HepG2 (cell line): ENCODE results near the gene UMPS. TPM values are rescaled to one million over a fixed set of nuclear protein-coding genes. Genes with fewer than 3 reads are reported as not detected.

ENCODE experiments used
- CBFB ChIP-seq: sonication (generic); formaldehyde crosslinking; IDR thresholded peaks from 2 replicates; pipeline ENCODE4 v1.4.0; 2020; ENCODE audit warnings: missing genetic modification reagents
- CCDC6 ChIP-seq: sonication (generic); formaldehyde crosslinking; IDR thresholded peaks from 2 replicates; pipeline ENCODE4 v1.8.1; 2022; ENCODE audit warnings: mild to moderate bottlenecking, missing genetic modification reagents, moderate library complexity
- FOXA3 ChIP-seq: IDR thresholded peaks from 2 replicates; pipeline ENCODE4 v1.6.1; 2016; ENCODE audit warnings: missing genetic modification reagents, missing compliant biosample characterization
- HOXA7 ChIP-seq: sonication (generic); formaldehyde crosslinking; IDR thresholded peaks from 2 replicates; pipeline ENCODE4 v1.8.1; 2022; ENCODE audit warnings: mild to moderate bottlenecking, missing genetic modification reagents, moderate library complexity
- KMT2B ChIP-seq: IDR thresholded peaks from 2 replicates; pipeline ENCODE4 v1.6.1; 2016; ENCODE audit warnings: missing genetic modification reagents, missing compliant biosample characterization
- MXI1 ChIP-seq: IDR thresholded peaks from 3 replicates; pipeline ENCODE4 v1.6.1; 2012; ENCODE audit warnings: low read depth, low read length, inconsistent platforms, borderline replicate concordance
- NCOR1 ChIP-seq: fragments of 200-600 bp; sonication (generic); IDR thresholded peaks from 2 replicates; pipeline ENCODE4 v1.7.0; 2017; ENCODE audit warnings: antibody characterized with exemption, low read length, borderline replicate concordance
- NFKBIZ ChIP-seq: IDR thresholded peaks from 2 replicates; pipeline ENCODE4 v1.6.1; 2018; ENCODE audit warnings: missing genetic modification reagents, missing compliant biosample characterization
- NR1H2 ChIP-seq: sonication (generic); formaldehyde crosslinking; IDR thresholded peaks from 2 replicates; pipeline ENCODE4 v1.8.1; 2022; ENCODE audit warnings: low read depth, missing genetic modification reagents, borderline replicate concordance
- PRDM15 ChIP-seq: sonication (generic); formaldehyde crosslinking; IDR thresholded peaks from 2 replicates; pipeline ENCODE4 v1.4.0; 2020; ENCODE audit warnings: missing genetic modification reagents
- TEAD3 ChIP-seq: optimal IDR thresholded peaks from 2 replicates; pipeline ENCODE3; 2016; ENCODE audit warnings: borderline replicate concordance
- THAP9 ChIP-seq: sonication (generic); formaldehyde crosslinking; IDR thresholded peaks from 2 replicates; pipeline ENCODE4; 2020; ENCODE audit warnings: missing genetic modification reagents, mild to moderate bottlenecking, borderline replicate concordance
- ZKSCAN5 ChIP-seq: sonication (generic); formaldehyde crosslinking; IDR thresholded peaks from 2 replicates; pipeline ENCODE4 v1.5.1; 2020; ENCODE audit warnings: mild to moderate bottlenecking, missing genetic modification reagents
- ZNF510 ChIP-seq: sonication (generic); formaldehyde crosslinking; IDR thresholded peaks from 2 replicates; pipeline ENCODE4 v1.4.0; 2020; ENCODE audit warnings: low read depth, mild to moderate bottlenecking, missing genetic modification reagents
- ZNF615 ChIP-seq: sonication (generic); formaldehyde crosslinking; IDR thresholded peaks from 2 replicates; pipeline ENCODE4 v1.5.0; 2020; ENCODE audit warnings: mild to moderate bottlenecking, missing genetic modification reagents, borderline replicate concordance
- ZNF678 ChIP-seq: sonication (generic); formaldehyde crosslinking; IDR thresholded peaks from 2 replicates; pipeline ENCODE4 v1.4.0; 2020; ENCODE audit warnings: mild to moderate bottlenecking, missing genetic modification reagents
- ZNF724P ChIP-seq: sonication (generic); formaldehyde crosslinking; IDR thresholded peaks from 2 replicates; pipeline ENCODE4 v1.8.0; 2022; ENCODE audit warnings: missing genetic modification reagents, borderline replicate concordance
- ZSCAN12 ChIP-seq: sonication (generic); formaldehyde crosslinking; IDR thresholded peaks from 2 replicates; pipeline ENCODE4 v1.9.0; 2021; ENCODE audit warnings: mild to moderate bottlenecking, missing genetic modification reagents
- polyA plus RNA-seq, 8 experiments: library from polyadenylated mRNA; depleted of rRNA in 3 of 8; stranded (reverse) in 7 of 8; unstranded in 1 of 8; fragments of >200 nt; fragmentation: Illumina TruSeq in 4 of 8; extraction: Trizol in 4 of 8; gene quantifications; 2 replicates each; pipeline versions ENCODE4 v1.2.1 to v1.2.3, GENCODE V29; 2011 to 2016; ENCODE audit warnings: low read depth in 4 of 8, missing spikeins in 1 of 8, mixed read lengths in 1 of 8; ENCODE audit not compliant: insufficient read depth in 1 of 8
- total RNA-seq, 5 experiments: library from RNA; depleted of rRNA; stranded (reverse); fragments of >200 nt; fragmentation: Illumina TruSeq; extraction: Trizol; gene quantifications; 2 replicates each; pipeline ENCODE4 v1.2.3, GENCODE V29; 2016; ENCODE audit warnings: low read depth in 1 of 5
- TF ChIP-seq, protein P1 (sequence below): sonication (generic); formaldehyde crosslinking; IDR thresholded peaks from 2 replicates; pipeline ENCODE4 v1.4.0; 2020; ENCODE audit warnings: missing genetic modification reagents, borderline replicate concordance

Gene UMPS
- total and polyA plus RNA-seq, 2 of the 13 experiments (the other 11 are each of a cell fraction or from before 2014, with no cell fraction given) = 52.7 to 74.2 TPM

GRCh38 chr3:124730129-124730940 lies at the start of gene UMPS (continued):
- peak; percentile 40; the same call in 1 of the 2 replicates for TF ChIP-seq ZNF678
- no peak for TF ChIP-seq ZNF510
- peak; percentile 31; the same call in 1 of the 2 replicates for TF ChIP-seq NR1H2 (CRISPR knock-in tag)
- peak; percentile 80 for TF ChIP-seq TEAD3 (CRISPR knock-in tag)
- no peak for TF ChIP-seq HOXA7 (CRISPR knock-in tag)
- no peak for TF ChIP-seq ZKSCAN5 (CRISPR knock-in tag)
- no peak; the same call in 1 of the 2 replicates for TF ChIP-seq CBFB (CRISPR knock-in tag)
- TF ChIP-seq, protein P1, sequence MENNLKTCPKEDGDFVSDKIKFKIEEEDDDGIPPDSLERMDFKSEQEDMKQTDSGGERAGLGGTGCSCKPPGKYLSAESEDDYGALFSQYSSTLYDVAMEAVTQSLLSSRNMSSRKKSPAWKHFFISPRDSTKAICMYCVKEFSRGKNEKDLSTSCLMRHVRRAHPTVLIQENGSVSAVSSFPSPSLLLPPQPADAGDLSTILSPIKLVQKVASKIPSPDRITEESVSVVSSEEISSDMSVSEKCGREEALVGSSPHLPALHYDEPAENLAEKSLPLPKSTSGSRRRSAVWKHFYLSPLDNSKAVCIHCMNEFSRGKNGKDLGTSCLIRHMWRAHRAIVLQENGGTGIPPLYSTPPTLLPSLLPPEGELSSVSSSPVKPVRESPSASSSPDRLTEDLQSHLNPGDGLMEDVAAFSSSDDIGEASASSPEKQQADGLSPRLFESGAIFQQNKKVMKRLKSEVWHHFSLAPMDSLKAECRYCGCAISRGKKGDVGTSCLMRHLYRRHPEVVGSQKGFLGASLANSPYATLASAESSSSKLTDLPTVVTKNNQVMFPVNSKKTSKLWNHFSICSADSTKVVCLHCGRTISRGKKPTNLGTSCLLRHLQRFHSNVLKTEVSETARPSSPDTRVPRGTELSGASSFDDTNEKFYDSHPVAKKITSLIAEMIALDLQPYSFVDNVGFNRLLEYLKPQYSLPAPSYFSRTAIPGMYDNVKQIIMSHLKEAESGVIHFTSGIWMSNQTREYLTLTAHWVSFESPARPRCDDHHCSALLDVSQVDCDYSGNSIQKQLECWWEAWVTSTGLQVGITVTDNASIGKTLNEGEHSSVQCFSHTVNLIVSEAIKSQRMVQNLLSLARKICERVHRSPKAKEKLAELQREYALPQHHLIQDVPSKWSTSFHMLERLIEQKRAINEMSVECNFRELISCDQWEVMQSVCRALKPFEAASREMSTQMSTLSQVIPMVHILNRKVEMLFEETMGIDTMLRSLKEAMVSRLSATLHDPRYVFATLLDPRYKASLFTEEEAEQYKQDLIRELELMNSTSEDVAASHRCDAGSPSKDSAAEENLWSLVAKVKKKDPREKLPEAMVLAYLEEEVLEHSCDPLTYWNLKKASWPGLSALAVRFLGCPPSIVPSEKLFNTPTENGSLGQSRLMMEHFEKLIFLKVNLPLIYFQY = 0 out of 2 replicates have a peak, but pooled peaks have one; percentile 46
- peak; percentile 49; the same call in 1 of the 2 replicates for TF ChIP-seq NFKBIZ (CRISPR knock-in tag)
- no peak for TF ChIP-seq ZSCAN12
- TF ChIP-seq NCOR1 = peak; percentile 33
- TF ChIP-seq MXI1 = peak; percentile 44; the same call in 1 of the 3 replicates
- TF ChIP-seq CCDC6 (CRISPR knock-in tag) = peak; percentile 88
- peak; percentile 93 for TF ChIP-seq KMT2B (CRISPR knock-in tag)
- TF ChIP-seq THAP9 (CRISPR knock-in tag) = peak; percentile 99
- TF ChIP-seq PRDM15 (CRISPR knock-in tag) = no peak; the same call in 1 of the 2 replicates
- peak; percentile 62 for TF ChIP-seq FOXA3
- no peak; the same call in 1 of the 2 replicates for TF ChIP-seq ZNF724P (CRISPR knock-in tag)
- TF ChIP-seq ZNF615 = 0 out of 2 replicates have a peak, but pooled peaks have one; percentile 38
